SIG-M5 treated with dmso at 0.1 percent for 504 hours (cell line): ENCODE data around the gene KCNK15.

Experiments used
- DNase-seq: peaks from one replicate; lab custom pipeline; 2025; ENCODE audit not compliant: unreplicated experiment; lab: John Stamatoyannopoulos, UW

The KCNK15 gene

GRCh38 chr20:44714701-44715498, 30.8 kb upstream of the KCNK15 start, which contains the start of gene CCN5:
TSS of gene CCN5 (plus strand) at chr20:44715369. CDS start at chr20:44715391, 22 bp downstream.
- DNase-seq: no peak

GRCh38 chr20:44715499-44716308, 30.0 kb upstream of the KCNK15 start:
- no peak for DNase-seq

GRCh38 chr20:44716309-44717106, 29.2 kb upstream of the KCNK15 start:
- no peak for DNase-seq

- no peak for DNase-seq
Observed at GRCh38 chr20:44717986-44718385, 27.7 kb upstream of the KCNK15 start.

GRCh38 chr20:44719841-44720240, 25.8 kb upstream of the KCNK15 start:
- DNase-seq: no peak

GRCh38 chr20:44720621-44720996, 25.1 kb upstream of the KCNK15 start:
- DNase-seq: no peak

GRCh38 chr20:44720997-44721784, 24.5 kb upstream of the KCNK15 start:
- DNase-seq: no peak

GRCh38 chr20:44721785-44722054, 23.9 kb upstream of the KCNK15 start:
- no peak for DNase-seq

- DNase-seq: no peak
Observed at GRCh38 chr20:44722990-44723389, 22.7 kb upstream of the KCNK15 start.

GRCh38 chr20:44723391-44723790, 22.3 kb upstream of the KCNK15 start:
- no peak for DNase-seq

- DNase-seq: no peak
Observed at GRCh38 chr20:44723798-44724362, 21.8 kb upstream of the KCNK15 start.

GRCh38 chr20:44724423-44725091, 21.1 kb upstream of the KCNK15 start:
- DNase-seq: no peak

- DNase-seq: no peak
Observed at GRCh38 chr20:44725837-44726236, 19.8 kb upstream of the KCNK15 start.

GRCh38 chr20:44727039-44727438, 18.6 kb upstream of the KCNK15 start:
- no peak for DNase-seq

GRCh38 chr20:44727651-44728050, 18.0 kb upstream of the KCNK15 start:
- no peak for DNase-seq

- peak; percentile 68 for DNase-seq
Observed at GRCh38 chr20:44728801-44729443, 16.7 kb upstream of the KCNK15 start.

- no peak for DNase-seq
Observed at GRCh38 chr20:44730441-44730840, 15.2 kb upstream of the KCNK15 start.

GRCh38 chr20:44731657-44732056, 14.0 kb upstream of the KCNK15 start:
- DNase-seq: no peak

GRCh38 chr20:44732327-44732726, 13.3 kb upstream of the KCNK15 start:
- DNase-seq: no peak
